Spleen (tissue), 7 donors: ENCODE results near the gene S1PR4.

Experiments
- CTCF ChIP-seq, 11 experiments: fragments of 200-600 bp in 7 of 11; fragments of 450-650 bp in 4 of 11; sonication (generic) in 4 of 11; IDR thresholded peaks in 8 of 11; conservative IDR thresholded peaks in 3 of 11; 1 replicate in 7 of 11; 2 replicates in 4 of 11; pipeline versions ENCODE4 v1.4.0 to v1.8.0; 2016 to 2021; ENCODE audit warnings: antibody characterized with exemption in 11 of 11, inconsistent platforms in 4 of 11, mild to moderate bottlenecking in 1 of 11
- POLR2A ChIP-seq, 3 donors: fragments of 450-650 bp; IDR thresholded peaks; one replicate each; pipeline ENCODE4 v1.5.1; 2017; ENCODE audit warnings: antibody characterized with exemption in 3 of 3, mild to moderate bottlenecking in 1 of 3
- POLR2AphosphoS5 ChIP-seq, 3 donors: sonication (generic); formaldehyde crosslinking; IDR thresholded peaks; one replicate each; pipeline ENCODE4 v1.5.1; 2017; ENCODE audit warnings: antibody characterized with exemption in 3 of 3
- donor health status: DM: no; HTN: no; CAD: no; lungs with moderate emphysema.
- donor health status: DM: no; HTN: no; CAD: no.
- donor health status: DM: no; HTN: no; CAD: no.

- no peak for TF ChIP-seq CTCF (IDR thresholded peaks at IDR 0.05 in 8 of 11, conservative IDR thresholded peaks at IDR 0.05 in 3 of 11)
- TF ChIP-seq POLR2AphosphoS5 (IDR thresholded peaks at IDR 0.05): no peak
- no peak for TF ChIP-seq POLR2A (IDR thresholded peaks at IDR 0.05)
Observed at GRCh38 chr19:3216874-3217273, 38.3 kb downstream of the S1PR4 start.
